Esophagus (tissue), 2 donors: Measurements from ENCODE around the gene NRDE2. TPM values are rescaled to one million over a fixed set of nuclear protein-coding genes. Genes with fewer than 3 reads are reported as not detected.

Experiments
- H3K27ac ChIP-seq, 2 donors: one replicate each; pipeline ENCODE4 v1.5.1; 2013; ENCODE audit warnings: low read depth in 2 of 2, mild to moderate bottlenecking in 2 of 2, inconsistent platforms in 1 of 2, low read length in 1 of 2, moderate library complexity in 1 of 2
- H3K27me3 ChIP-seq, 2 donors: one replicate each; pipeline ENCODE4 v1.6.1; 2013; ENCODE audit warnings: low read length in 2 of 2, control low read depth in 1 of 2, mild to moderate bottlenecking in 1 of 2; ENCODE audit not compliant: insufficient read depth in 2 of 2, control insufficient read depth in 1 of 2
- H3K36me3 ChIP-seq, 2 donors: one replicate each; pipeline ENCODE4 v1.6.1; 2013; ENCODE audit warnings: low read length in 1 of 2; ENCODE audit not compliant: control insufficient read depth in 2 of 2, insufficient read depth in 2 of 2
- H3K4me1 ChIP-seq, 2 donors: one replicate each; pipeline ENCODE4 v1.6.1; 2013; ENCODE audit warnings: low read length in 1 of 2; ENCODE audit not compliant: control insufficient read depth in 2 of 2, insufficient read depth in 2 of 2
- H3K4me3 ChIP-seq, 2 donors: one replicate each; pipeline ENCODE4 v1.5.1; 2013; ENCODE audit warnings: low read length in 2 of 2, mild to moderate bottlenecking in 2 of 2, low read depth in 1 of 2, moderate library complexity in 1 of 2
- H3K9me3 ChIP-seq, 2 donors: one replicate each; pipeline ENCODE4 v1.6.1; 2013; ENCODE audit warnings: mild to moderate bottlenecking in 2 of 2, low read depth in 1 of 2, low read length in 1 of 2, moderate library complexity in 1 of 2; ENCODE audit not compliant: control insufficient read depth in 2 of 2, insufficient read depth in 1 of 2
- WGBS, 2 donors: extraction: QIAGEN DNeasy Blood & Tissue Kit; methylation state at CpG; one replicate each; pipeline ENCODE4 v1.1.7; 2013; 5-methylcytosine and 5-hydroxymethylcytosine counted together
- polyA plus RNA-seq, 2 donors: library from polyadenylated mRNA; stranded (reverse); fragments of 200-250 nt; gene quantifications; one replicate each; pipeline ENCODE4 v1.2.3, GENCODE V29; 2013
- donor health status: healthy with polysubstance abuse.
- donor health status: Bipolar disorder and iron deficiency.

Gene NRDE2
- polyA plus RNA-seq, 2 donors = 5.4 to 7.4 TPM

GRCh38 chr14:90319634-90320541 lies 11.9 kb downstream of the NRDE2 start:
- no peaks in the 10 kb centered on the region for H3K27me3 ChIP-seq
- WGBS, 2 donors = 94% methylated on average over 6 of the region's 6 CpGs

GRCh38 chr14:90319173-90319572 lies 12.6 kb downstream of the NRDE2 start:
- 89 to 90% methylated on average over 3 of the region's 3 CpGs for WGBS, 2 donors
- no peaks in the 10 kb centered on the region for H3K4me1 ChIP-seq
- no peak overlapping the region for H3K4me3 ChIP-seq
- H3K27me3 ChIP-seq = no peaks in the 10 kb centered on the region
- no peaks in the 10 kb centered on the region for H3K36me3 ChIP-seq
- no peak overlapping the region for H3K27ac ChIP-seq
- H3K9me3 ChIP-seq = no peaks in the 10 kb centered on the region

More at GRCh38 chr14:90319634-90320541, 11.9 kb downstream of the NRDE2 start:
- no peaks in the 10 kb centered on the region for H3K36me3 ChIP-seq
- no peaks in the 10 kb centered on the region for H3K9me3 ChIP-seq
- no peak overlapping the region for H3K27ac ChIP-seq
- no peaks in the 10 kb centered on the region for H3K4me1 ChIP-seq
- no peak overlapping the region for H3K4me3 ChIP-seq

- WGBS, 2 donors = 67 to 76% methylated on average over 4 of the region's 4 CpGs
- H3K27ac ChIP-seq = no peak overlapping the region
- H3K4me1 ChIP-seq = no peaks in the 10 kb centered on the region
- H3K36me3 ChIP-seq = peaks cover 0 to 4% of the 10 kb centered on the region in 2 donors
- H3K4me3 ChIP-seq = no peak overlapping the region
- no peaks in the 10 kb centered on the region for H3K27me3 ChIP-seq
- no peaks in the 10 kb centered on the region for H3K9me3 ChIP-seq
These were observed 13.7 kb downstream of the NRDE2 start for GRCh38 chr14:90318016-90318415.

GRCh38 chr14:90317286-90317685 lies 14.5 kb downstream of the NRDE2 start:
- 83 to 86% methylated on average over 2 of the region's 2 CpGs for WGBS, 2 donors
- no peaks in the 10 kb centered on the region for H3K4me1 ChIP-seq
- H3K4me3 ChIP-seq = no peak overlapping the region
- H3K27me3 ChIP-seq = no peaks in the 10 kb centered on the region
- no peak overlapping the region for H3K27ac ChIP-seq
- H3K36me3 ChIP-seq = peaks cover 0 to 8% of the 10 kb centered on the region in 2 donors
- no peaks in the 10 kb centered on the region for H3K9me3 ChIP-seq

- WGBS, 2 donors = 91 to 94% methylated on average over 7 of the region's 7 CpGs
- Histone ChIP-seq H3K36me3 (peaks cover 0 to 19% of the 10 kb centered on the region in 2 donors), H3K27ac (no peak overlapping the region), H3K4me3 (no peak overlapping the region), H3K27me3 (no peaks in the 10 kb centered on the region), H3K4me1 (no peaks in the 10 kb centered on the region), H3K9me3 (no peaks in the 10 kb centered on the region)
These were observed 23.2 kb downstream of the NRDE2 start for GRCh38 chr14:90308561-90308960.

- peaks cover 0 to 13% of the 10 kb centered on the region in 2 donors for H3K36me3 ChIP-seq
- H3K27ac ChIP-seq = no peak overlapping the region
- H3K4me1 ChIP-seq = no peaks in the 10 kb centered on the region
- no peaks in the 10 kb centered on the region for H3K27me3 ChIP-seq
- no peak overlapping the region for H3K4me3 ChIP-seq
- no peaks in the 10 kb centered on the region for H3K9me3 ChIP-seq
- WGBS, 2 donors = 87 to 89% methylated on average over 4 of the region's 4 CpGs
These were observed 26.6 kb downstream of the NRDE2 start for GRCh38 chr14:90305176-90305601.

- Histone ChIP-seq H3K4me1 (no peaks in the 10 kb centered on the region), H3K27ac (no peak overlapping the region), H3K4me3 (no peak overlapping the region), H3K9me3 (no peaks in the 10 kb centered on the region), H3K36me3 (peaks cover 3 to 13% of the 10 kb centered on the region in 2 donors), H3K27me3 (no peaks in the 10 kb centered on the region)
These were observed 27.2 kb downstream of the NRDE2 start for GRCh38 chr14:90304502-90304901.

- WGBS, 2 donors = 96% methylated on average over 4 of the region's 4 CpGs
- H3K27ac ChIP-seq = no peak overlapping the region
- no peaks in the 10 kb centered on the region for H3K4me1 ChIP-seq
- no peaks in the 10 kb centered on the region for H3K9me3 ChIP-seq
- H3K36me3 ChIP-seq = peaks cover 5 to 13% of the 10 kb centered on the region in 2 donors
- H3K4me3 ChIP-seq = no peak overlapping the region
- H3K27me3 ChIP-seq = no peaks in the 10 kb centered on the region
These were observed 28.3 kb downstream of the NRDE2 start for GRCh38 chr14:90303473-90303872.

GRCh38 chr14:90302529-90303303 lies 29.0 kb downstream of the NRDE2 start:
- H3K4me1 ChIP-seq = no peaks in the 10 kb centered on the region
- H3K9me3 ChIP-seq = no peaks in the 10 kb centered on the region
- H3K4me3 ChIP-seq = no peak overlapping the region
- peaks cover 5 to 11% of the 10 kb centered on the region in 2 donors for H3K36me3 ChIP-seq
- 73 to 86% methylated on average over 10 of the region's 10 CpGs for WGBS, 2 donors
- no peak overlapping the region for H3K27ac ChIP-seq
- no peaks in the 10 kb centered on the region for H3K27me3 ChIP-seq
